ENCODE data around the gene VGLL4.
"Not testable (repeated sequence)": the region's sequence is repeated elsewhere in the genome, so short reads cannot be mapped to it uniquely, and the experiment has no call there.

The VGLL4 gene

DNA sequence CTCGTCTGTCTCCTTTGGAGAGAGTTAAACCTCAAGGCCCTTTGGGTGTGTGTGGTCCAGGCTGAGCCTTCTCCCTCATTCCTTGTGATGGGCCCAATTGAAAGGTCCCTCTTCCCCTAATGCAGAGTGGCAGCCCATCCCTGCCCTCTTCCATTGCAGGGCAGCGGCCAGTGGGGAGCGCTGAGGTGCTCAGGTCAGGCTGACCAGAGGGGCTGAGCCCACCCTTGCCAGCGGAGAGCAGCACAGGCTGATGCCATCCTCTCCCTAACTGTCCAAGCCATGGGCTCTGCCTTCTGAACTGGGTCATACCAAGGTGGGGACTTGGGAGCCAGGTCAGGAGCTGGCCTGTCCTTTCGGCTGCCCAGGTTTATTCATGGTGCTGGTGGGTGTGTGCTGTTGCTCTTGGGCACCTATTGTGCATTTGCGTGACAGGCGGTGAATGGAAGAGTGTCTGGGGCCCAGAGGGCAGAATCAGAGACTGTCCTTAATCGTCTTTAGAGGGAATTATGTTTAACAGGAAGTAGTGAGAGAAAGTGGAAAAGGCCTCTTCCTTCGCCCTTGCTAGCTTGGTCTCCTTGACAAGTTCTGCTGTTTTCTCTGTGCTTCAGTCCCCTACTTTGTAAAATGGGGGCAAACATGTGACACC lies 96.9 kb downstream of the VGLL4 start:
- DNase-seq = no peak

DNA sequence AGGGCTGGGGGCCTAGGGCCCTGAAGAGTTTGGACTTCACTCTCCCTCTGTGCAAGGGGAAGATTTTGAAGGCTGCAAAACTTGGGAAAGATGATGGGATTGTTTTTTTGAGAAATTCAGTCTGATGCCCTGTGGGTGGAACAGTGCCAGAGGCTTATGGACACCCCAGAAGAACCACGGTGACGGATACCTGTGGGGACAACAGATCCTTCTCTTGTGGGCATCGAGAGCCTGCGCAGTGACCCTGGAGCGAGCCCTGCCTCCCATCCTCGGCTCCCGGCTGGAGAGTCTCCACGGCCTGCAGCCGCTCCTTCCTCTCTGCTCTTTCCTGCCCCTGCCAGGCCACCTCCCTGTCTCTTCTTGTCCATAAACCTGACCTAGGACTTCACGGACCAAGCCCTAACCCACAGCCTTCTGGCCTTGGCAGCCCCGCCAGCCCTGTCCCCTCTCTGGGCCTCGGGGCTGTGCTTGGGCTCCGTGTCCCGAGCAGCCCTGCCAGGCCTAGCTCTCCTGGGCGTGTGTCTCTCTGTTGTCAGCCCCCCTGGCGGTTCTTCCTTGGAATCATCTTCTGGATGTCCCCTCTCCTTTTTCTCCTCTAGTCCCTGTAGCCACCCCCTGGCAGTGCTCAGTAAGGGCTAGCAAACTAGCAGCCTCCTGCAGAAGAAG lies 98.4 kb downstream of the VGLL4 start:
- DNase-seq = no peak

DNA sequence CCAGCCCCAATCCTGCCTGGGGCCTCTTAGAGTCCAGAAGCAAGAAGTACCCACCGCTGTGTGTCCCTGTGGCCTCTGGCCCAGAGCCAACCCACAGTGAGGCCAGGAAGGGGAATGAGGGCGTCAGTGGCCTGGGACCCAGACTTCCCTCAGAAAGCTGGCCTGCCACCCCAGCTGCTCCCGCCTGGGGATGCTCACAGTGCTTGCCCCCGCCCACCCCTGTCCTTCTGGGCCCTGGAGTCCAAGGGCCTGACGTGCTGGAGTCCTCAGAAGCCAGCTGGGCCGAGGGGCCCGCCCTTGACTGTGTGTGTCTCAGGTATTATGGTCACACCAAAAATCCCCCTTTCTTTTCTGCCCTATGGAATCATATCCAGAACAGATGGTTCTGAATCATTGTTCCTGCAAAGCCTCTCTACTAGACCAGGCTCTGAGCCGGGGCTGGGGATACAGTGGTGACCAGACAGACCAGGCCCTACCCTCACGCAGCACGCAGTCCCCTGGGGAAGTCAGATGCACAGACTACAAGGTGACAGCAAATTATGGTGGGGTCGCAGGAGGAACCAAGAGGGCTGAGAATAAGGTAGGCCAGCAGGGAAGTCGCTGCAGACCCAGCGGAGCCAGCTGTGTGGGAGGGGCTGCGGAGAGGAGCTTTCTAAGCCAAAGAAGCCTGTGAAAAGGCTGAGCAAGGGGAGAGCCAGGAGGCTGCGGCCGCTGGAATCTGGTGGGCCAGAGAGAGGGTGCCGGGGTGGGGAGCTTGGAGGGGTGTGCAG lies 99.1 kb downstream of the VGLL4 start:
- DNase-seq = no peak

GRCh38 chr3:11543948-11544387 lies 99.7 kb downstream of the VGLL4 start:
- DNase-seq = no peak

- DNase-seq = no peak
These were observed 100.4 kb downstream of the VGLL4 start for GRCh38 chr3:11543141-11543947.

- no peak for DNase-seq
These were observed 101.2 kb downstream of the VGLL4 start for GRCh38 chr3:11542551-11542950.

DNA sequence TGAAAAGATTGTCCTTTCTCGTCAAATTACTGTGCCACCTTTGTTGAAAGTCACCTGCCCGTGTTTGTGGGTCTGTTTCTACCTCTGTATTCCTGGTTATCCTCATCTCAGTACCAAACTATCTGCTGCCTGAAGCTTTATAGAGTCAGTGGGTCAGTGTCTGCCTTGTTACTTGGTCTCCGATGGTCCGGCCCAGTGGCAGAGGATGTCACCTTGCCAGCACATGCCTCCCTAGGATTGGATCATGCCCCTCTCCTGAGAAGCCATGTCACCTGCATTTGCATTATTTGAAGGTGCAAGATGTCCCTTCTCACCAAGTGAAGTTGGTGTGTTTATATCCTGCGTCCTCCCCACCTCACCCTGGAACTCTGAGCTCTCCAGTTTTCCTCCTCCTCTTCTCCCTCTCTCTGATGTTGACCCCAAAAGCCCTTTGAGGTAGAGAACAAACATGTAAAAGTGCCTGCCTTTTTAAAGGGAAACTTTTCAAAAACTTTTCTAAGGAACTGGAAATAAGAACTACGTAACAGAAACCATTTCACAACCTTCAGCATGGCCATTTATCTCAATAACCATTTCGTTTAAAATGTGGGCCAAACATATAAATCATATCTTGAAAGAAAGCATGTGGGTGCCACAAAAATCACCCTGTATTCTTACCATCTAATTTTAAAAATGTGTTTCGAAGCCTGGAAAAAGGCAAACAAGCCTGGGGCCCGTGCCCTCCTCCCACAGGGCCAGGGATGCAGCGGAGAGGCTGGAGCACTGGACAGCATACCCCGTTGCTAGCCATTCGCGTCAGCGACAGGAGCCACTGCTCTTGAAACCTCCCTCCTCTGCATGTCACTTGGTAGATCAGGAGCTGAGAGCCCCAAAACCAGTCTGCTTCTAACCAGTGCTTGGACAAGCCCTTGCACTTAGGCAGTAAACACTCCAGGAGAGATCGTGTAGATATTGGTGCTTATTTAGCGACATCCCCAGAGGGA lies 102.1 kb downstream of the VGLL4 start:
- no peak for DNase-seq

DNA sequence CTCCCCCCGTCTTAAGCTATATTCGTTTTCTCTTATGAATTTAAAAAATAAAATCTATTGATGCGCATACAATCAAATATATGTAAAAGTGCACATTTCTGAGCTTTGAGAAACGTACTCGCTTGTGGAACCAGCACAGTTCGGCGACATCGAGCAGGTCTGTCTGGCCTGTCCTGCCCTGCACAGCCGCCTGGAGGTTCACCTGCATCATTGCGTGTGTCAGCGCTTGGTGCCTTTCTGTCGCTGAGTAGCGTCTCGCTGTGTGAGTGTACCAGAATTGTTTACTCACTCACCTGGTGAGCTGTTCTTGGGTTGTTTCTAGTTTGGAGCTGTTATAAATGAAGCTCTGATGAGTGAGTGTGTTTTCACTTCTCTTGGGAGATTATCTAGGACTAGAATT lies 104.0 kb downstream of the VGLL4 start:
- no peak for DNase-seq

- DNase-seq = no peak
These were observed 104.5 kb downstream of the VGLL4 start for GRCh38 chr3:11539218-11539617.

DNA sequence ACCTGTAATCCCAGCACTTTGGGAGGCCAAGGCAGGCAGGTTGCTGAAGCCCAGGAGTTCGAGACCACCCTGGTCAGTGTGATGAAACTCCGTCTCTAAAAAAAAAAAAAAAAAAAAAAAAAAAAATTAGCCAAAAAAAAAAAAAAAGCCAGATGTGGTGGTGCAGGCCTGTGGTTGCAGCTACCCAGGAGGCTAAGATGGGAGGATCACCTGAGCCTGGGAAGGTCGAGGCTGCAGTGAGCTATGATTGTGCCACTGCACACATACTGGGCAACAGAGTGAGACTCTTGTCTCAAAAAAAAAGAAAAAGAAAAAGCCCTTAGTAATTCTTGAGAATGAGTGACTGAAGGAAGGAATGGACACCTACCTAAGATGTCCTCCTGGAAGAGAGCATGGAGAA lies 105.1 kb downstream of the VGLL4 start:
- DNase-seq = no peak

GRCh38 chr3:11536936-11537612 lies 106.6 kb downstream of the VGLL4 start:
- DNase-seq = no peak

- DNase-seq = no peak
These were observed 107.4 kb downstream of the VGLL4 start for GRCh38 chr3:11536132-11536935.

DNA sequence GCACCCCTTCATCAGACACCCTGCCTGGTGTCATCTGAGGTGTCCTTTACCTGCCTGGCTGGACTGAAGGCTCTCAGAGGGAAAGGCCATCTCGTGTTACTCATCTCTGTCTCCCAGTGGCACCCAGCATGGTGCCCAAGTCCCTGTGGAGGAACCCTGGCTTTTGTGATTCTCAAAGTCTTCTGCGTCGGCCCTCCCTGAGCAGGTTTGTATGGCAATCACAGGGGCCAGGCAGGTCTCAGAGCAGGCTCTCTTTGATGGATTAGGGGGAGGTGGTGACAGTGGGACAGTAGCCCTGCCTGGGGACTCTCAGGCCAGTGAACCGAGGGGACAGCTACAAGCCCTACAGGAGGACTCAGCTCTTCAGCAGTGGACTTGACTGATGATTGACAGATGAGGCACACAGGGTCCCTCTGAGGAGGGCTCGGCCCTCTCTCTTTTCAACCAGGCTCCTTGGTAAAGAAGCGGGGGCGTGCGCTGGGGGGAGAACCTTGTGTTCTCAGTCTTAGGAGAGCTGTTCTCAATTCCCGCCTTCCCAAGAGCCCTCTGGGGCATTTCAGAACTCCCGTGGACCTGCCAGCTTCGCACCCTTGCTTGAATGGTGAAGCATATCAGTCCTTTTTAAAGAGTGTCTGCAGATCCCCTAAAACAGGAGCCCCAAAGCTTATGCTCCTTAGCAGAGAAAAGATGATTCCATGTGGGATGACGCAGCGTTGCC lies 108.3 kb downstream of the VGLL4 start:
- DNase-seq = no peak

GRCh38 chr3:11534793-11535101 lies 109.0 kb downstream of the VGLL4 start:
- DNase-seq = no peak

DNA sequence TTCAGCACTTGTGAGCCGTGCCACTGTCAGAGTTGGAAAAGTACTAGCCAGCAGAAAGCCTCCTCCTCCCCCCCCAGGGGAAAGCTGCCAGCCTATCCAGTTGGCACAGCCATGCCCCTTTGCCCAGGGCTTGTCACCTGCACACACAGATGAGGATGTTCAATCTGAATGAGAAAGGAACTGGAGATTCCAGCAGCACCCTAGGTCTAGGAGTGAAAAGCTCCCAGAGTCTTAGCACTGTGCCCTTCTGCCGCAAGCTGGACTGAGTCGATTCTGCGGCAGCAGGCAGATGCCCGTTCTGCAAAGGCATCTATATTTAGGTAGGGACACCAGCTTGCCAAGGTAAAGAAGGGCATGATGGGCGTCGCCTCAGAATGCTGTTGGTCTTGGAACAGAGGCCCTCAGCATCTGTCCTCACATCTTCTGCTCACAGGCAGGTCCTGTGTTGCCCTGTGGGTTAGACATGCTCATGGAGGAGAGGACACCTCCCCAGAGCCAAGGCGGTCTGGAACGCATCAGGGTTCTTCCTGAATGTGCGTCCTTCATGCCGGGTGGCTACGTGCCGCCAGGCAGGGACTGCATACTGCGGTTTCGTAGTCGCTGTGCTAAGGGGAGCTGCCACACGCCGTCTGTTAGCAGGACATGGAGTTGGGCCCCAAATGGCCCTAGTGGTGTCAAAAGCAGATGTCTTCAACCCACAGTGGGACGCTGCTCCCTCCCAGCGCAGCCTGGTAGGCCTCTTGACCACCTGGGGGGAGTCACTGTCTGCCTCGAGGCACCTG lies 109.5 kb downstream of the VGLL4 start:
- DNase-seq = no peak

- DNase-seq = no peak
These were observed 110.8 kb downstream of the VGLL4 start for GRCh38 chr3:11532931-11533391.

- no peak for DNase-seq
These were observed 113.5 kb downstream of the VGLL4 start for GRCh38 chr3:11530153-11530721.

GRCh38 chr3:11529281-11529680 lies 114.4 kb downstream of the VGLL4 start:
- no peak for DNase-seq

GRCh38 chr3:11526121-11526520 lies 117.6 kb downstream of the VGLL4 start:
- not testable (repeated sequence) for DNase-seq

All from stimulated activated CD8-positive, alpha-beta memory T cell treated with anti-CD3 and anti-CD28 coated beads, Interleukin-4, amount 100 ng/mL, for 48 hours (primary cell).